ENCODE measurements around the gene GET3. TPM values are rescaled to one million over a fixed set of nuclear protein-coding genes. Genes with fewer than 3 reads are reported as not detected.

GET3 gene
- total RNA-seq, 2 donors from 2014 or later = 30.7 to 50.0 TPM

DNA sequence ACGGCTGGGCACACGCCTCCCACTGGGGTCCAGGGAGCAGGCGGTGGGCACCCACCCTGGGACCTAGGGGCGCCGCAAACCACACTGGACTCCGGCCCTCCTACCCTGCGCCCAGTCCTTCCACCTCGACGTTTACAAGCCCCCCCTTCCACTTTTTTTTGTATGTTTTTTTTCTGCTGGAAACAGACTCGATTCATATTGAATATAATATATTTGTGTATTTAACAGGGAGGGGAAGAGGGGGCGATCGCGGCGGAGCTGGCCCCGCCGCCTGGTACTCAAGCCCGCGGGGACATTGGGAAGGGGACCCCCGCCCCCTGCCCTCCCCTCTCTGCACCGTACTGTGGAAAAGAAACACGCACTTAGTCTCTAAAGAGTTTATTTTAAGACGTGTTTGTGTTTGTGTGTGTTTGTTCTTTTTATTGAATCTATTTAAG lies 55.6 kb downstream of the GET3 start:
- Histone ChIP-seq H3K9me3 (no peaks in the 10 kb centered on the region), H3K27me3 (replicated peaks; ENCODE audit: insufficient read depth) (no peaks in the 10 kb centered on the region), H3K27ac (peak overlapping the region; percentile 99 to 100), H3K36me3 (no peaks in the 10 kb centered on the region), H3K4me3 (peak overlapping the region; percentile 91), H3K4me1 (ENCODE audit: control insufficient read depth in 1 of 2, low read depth in 2 of 2) (peaks cover 13 to 37% of the 10 kb centered on the region in 2 donors)
- TF ChIP-seq, protein P1, sequence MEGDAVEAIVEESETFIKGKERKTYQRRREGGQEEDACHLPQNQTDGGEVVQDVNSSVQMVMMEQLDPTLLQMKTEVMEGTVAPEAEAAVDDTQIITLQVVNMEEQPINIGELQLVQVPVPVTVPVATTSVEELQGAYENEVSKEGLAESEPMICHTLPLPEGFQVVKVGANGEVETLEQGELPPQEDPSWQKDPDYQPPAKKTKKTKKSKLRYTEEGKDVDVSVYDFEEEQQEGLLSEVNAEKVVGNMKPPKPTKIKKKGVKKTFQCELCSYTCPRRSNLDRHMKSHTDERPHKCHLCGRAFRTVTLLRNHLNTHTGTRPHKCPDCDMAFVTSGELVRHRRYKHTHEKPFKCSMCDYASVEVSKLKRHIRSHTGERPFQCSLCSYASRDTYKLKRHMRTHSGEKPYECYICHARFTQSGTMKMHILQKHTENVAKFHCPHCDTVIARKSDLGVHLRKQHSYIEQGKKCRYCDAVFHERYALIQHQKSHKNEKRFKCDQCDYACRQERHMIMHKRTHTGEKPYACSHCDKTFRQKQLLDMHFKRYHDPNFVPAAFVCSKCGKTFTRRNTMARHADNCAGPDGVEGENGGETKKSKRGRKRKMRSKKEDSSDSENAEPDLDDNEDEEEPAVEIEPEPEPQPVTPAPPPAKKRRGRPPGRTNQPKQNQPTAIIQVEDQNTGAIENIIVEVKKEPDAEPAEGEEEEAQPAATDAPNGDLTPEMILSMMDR (IDR thresholded peaks at IDR 0.05) = no peak
- DNase-seq (ENCODE audit: low spot score) (no peak), ATAC-seq (ENCODE audit: insufficient number of reproducible peaks, low FRiP score, low read depth) (no peak)

DNA sequence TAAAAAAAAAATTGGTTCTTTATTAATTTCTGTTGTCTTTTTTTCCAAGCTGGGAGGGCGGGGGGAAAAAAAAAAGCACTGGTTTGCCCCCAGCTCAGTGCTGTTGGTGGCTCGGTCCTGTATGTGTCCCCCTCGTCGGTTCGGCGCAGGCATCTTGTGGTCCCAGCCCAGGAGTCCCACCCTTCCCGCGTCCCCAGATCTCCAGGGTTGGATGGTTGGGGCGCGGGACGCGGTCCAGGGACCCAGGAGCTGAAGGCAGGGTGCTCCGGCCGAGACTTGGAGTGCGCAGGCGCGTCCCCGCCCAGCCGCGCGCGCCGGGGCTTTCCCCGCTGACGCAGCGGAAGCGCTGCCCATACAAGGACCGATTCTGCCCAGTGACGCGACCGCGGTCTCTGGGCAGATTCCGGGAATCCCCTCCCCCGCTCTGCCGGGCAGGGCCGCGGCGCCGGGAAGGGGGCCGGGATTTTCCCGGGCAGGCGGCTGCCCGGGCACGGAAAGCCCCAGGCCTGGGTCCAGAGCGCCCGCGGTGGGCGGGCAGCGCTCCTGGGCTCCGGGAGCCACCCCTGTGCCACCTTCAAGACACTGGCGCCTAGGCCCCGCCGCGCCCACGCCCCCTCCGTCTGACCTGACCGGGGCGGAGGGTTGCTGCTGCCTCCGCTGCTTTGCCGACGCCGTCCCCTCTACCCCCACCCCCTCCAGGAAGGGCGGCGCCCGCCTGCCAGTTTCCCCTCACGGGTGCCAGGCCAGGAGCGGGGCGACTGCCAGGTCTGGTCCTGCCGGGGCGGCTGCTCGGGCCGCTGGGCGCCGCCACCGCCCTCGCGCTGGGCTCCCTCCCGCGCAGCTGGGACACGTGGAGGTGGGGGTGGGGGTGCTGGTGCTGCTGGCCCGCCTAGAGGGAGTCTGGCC lies 56.2 kb downstream of the GET3 start:
- TF ChIP-seq, protein P1 (IDR thresholded peaks at IDR 0.05) = peak; percentile 25
- DNase-seq (ENCODE audit: low spot score) (no peak), ATAC-seq (ENCODE audit: insufficient number of reproducible peaks, low FRiP score, low read depth) (peak; percentile 6)
- Histone ChIP-seq H3K27me3 (replicated peaks; ENCODE audit: insufficient read depth) (no peaks in the 10 kb centered on the region), H3K36me3 (no peaks in the 10 kb centered on the region), H3K27ac (peak overlapping the region; percentile 99 to 100), H3K4me3 (peak overlapping the region; percentile 91), H3K4me1 (ENCODE audit: control insufficient read depth in 1 of 2, low read depth in 2 of 2) (peaks cover 6 to 31% of the 10 kb centered on the region in 2 donors), H3K9me3 (no peaks in the 10 kb centered on the region)

DNA sequence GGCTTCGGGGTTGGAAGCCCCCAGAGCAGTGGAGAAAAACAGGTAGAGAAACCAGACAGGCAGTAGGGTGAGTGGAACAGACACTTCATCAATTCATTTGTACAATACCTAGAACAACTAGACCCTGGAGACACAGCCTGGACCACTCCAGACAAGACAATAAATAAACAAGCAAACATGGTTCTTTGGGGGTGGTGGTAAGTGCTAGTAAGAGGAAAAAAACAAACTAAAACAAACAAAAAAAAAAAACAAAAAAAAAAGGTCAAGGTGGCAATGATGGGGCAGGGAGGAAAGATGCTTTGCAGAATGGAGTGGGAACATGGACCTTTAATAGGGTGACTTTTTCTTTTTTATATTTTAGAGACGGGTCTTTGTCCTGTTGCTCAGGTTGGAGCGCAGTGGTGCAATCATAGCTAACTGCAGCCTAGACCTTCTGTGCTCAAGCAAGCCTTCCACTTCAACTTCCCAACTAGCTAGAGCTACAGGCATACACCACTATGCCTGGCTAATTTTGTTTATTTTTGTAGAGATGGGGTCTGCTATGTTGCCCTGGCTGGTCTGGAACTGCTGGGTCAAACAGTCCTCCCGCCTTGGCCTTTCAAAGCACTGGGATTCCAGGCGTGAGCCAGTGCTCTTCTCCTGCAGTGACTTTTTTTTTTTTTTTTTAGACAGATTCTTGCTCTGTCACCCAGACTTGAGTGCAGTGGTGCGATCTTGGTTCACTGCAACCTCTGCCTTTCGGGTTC lies 57.1 kb downstream of the GET3 start:
- DNase-seq (ENCODE audit: low spot score) (no peak), ATAC-seq (ENCODE audit: insufficient number of reproducible peaks, low FRiP score, low read depth) (no peak)
- peak overlapping the region; percentile 99 to 100 for H3K27ac ChIP-seq
- TF ChIP-seq, protein P1 (IDR thresholded peaks at IDR 0.05) = no peak
- H3K4me1 ChIP-seq (ENCODE audit: control insufficient read depth in 1 of 2, low read depth in 2 of 2) = peaks cover 0 to 22% of the 10 kb centered on the region in 2 donors
- H3K9me3 ChIP-seq = no peaks in the 10 kb centered on the region
- no peaks in the 10 kb centered on the region for H3K27me3 ChIP-seq (replicated peaks; ENCODE audit: insufficient read depth)
- H3K4me3 ChIP-seq = peak overlapping the region; percentile 91
- H3K36me3 ChIP-seq = no peaks in the 10 kb centered on the region

DNA sequence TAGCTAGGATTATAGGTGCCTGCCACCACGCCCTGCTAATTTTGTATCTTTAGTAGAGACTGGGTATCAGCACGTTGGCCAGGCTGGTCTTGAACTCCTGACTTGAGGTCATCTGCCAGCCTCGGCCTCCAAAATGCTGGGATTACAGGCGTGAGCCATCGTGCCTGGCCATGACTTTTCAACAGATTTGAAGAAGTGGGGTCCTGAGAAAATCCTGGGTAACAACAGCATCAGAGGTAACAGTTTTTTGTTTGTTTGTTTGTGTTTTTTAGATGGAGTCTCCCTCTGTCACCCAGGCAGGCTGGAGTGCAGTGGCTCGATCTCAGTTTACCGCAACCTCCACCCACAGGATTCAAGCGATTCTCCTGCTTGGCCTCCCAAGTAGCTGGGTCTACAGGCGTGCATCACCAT lies 57.7 kb downstream of the GET3 start:
- Histone ChIP-seq H3K27ac (peak overlapping the region; percentile 99 to 100), H3K9me3 (no peaks in the 10 kb centered on the region), H3K4me3 (no peak overlapping the region), H3K36me3 (no peaks in the 10 kb centered on the region), H3K4me1 (ENCODE audit: control insufficient read depth in 1 of 2, low read depth in 2 of 2) (peaks cover 0 to 24% of the 10 kb centered on the region in 2 donors), H3K27me3 (replicated peaks; ENCODE audit: insufficient read depth) (no peaks in the 10 kb centered on the region)
- DNase-seq (ENCODE audit: low spot score) (no peak), ATAC-seq (ENCODE audit: insufficient number of reproducible peaks, low FRiP score, low read depth) (no peak)
- TF ChIP-seq, protein P1 (IDR thresholded peaks at IDR 0.05) = no peak
